HFFc6 (cell line): Measurements from ENCODE around the gene SUPV3L1. TPM values are rescaled to one million over a fixed set of nuclear protein-coding genes. Genes with fewer than 3 reads are reported as not detected.

Source experiments
- DNase-seq: peaks from one replicate; pipeline ENCODE4 v3.0.0-alpha.2; 2018
- H3K27ac Mint-ChIP-seq: 2 replicates; pipeline ENCODE4 v1.8.0; 2020; ENCODE audit warnings: mild to moderate bottlenecking, mixed read lengths
- H3K27me3 Mint-ChIP-seq: 2 replicates; pipeline ENCODE4 v1.8.0; 2021; ENCODE audit warnings: mild to moderate bottlenecking, moderate library complexity, mixed read lengths; ENCODE audit not compliant: insufficient read depth
- H3K36me3 Mint-ChIP-seq: 2 replicates; pipeline ENCODE4 v1.8.0; 2021; ENCODE audit warnings: low read depth, mixed read lengths
- H3K4me1 Mint-ChIP-seq: 2 replicates; pipeline ENCODE4 v1.8.0; 2020; ENCODE audit warnings: low read depth, mixed read lengths
- H3K4me3 Mint-ChIP-seq: 2 replicates; pipeline ENCODE4 v1.8.0; 2020; ENCODE audit warnings: mild to moderate bottlenecking, moderate library complexity, mixed read lengths
- H3K9me3 Mint-ChIP-seq: 2 replicates; pipeline ENCODE4 v1.8.0; 2020; ENCODE audit warnings: mild to moderate bottlenecking, mixed read lengths
- total RNA-seq, 6 experiments: library from RNA; stranded (reverse); fragmentation: NEBNext Ultra II Directional; extraction: Animal tissue kit (Norgen Biotek cat#: 25700); gene quantifications; 2 replicates in 1 of 6; 3 replicates in 5 of 6; pipeline ENCODE4 v1.2.3, GENCODE V29; 2021
- TF ChIP-seq, protein P1 (sequence below): fragments of 200-600 bp; sonication (generic); IDR thresholded peaks from 2 replicates; pipeline ENCODE4 v1.5.0; 2021; ENCODE audit warnings: antibody characterized with exemption, mild to moderate bottlenecking

Gene SUPV3L1
- total RNA-seq, 6 experiments from 2014 or later: 26.4 to 31.0 (median 28.9) TPM

DNA sequence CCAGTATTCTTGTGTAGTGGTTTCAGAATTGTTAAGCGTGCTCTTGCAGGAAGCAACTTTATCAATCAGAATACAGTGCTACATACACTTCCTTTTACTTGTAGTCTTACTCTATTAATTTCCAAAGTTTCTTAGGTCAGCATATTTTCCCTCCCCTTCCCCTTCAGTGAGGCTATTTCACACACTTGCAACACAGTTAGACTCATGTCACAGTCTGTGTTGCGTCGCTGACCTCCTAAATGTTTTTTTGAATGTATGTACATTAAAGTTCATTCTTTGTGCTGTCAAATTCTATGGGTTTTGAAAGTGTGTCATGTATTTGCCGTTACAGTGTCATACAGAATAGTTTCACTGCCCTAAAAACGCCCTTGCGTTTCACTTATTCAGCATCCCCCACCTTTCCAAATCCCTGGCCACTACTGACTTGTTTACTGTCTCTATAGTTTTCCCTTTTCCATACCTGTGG is 34.7 kb downstream of the SUPV3L1 start:
- H3K4me3 Mint-ChIP-seq: no peak overlapping the region
- no peaks in the 10 kb centered on the region for H3K36me3 Mint-ChIP-seq
- TF ChIP-seq, protein P1, sequence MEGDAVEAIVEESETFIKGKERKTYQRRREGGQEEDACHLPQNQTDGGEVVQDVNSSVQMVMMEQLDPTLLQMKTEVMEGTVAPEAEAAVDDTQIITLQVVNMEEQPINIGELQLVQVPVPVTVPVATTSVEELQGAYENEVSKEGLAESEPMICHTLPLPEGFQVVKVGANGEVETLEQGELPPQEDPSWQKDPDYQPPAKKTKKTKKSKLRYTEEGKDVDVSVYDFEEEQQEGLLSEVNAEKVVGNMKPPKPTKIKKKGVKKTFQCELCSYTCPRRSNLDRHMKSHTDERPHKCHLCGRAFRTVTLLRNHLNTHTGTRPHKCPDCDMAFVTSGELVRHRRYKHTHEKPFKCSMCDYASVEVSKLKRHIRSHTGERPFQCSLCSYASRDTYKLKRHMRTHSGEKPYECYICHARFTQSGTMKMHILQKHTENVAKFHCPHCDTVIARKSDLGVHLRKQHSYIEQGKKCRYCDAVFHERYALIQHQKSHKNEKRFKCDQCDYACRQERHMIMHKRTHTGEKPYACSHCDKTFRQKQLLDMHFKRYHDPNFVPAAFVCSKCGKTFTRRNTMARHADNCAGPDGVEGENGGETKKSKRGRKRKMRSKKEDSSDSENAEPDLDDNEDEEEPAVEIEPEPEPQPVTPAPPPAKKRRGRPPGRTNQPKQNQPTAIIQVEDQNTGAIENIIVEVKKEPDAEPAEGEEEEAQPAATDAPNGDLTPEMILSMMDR: no peak
- H3K27me3 Mint-ChIP-seq: no peaks in the 10 kb centered on the region
- no peaks in the 10 kb centered on the region for H3K9me3 Mint-ChIP-seq
- no peak overlapping the region for H3K27ac Mint-ChIP-seq
- H3K4me1 Mint-ChIP-seq: peaks cover 35% of the 10 kb centered on the region
- DNase-seq: no peak

DNA sequence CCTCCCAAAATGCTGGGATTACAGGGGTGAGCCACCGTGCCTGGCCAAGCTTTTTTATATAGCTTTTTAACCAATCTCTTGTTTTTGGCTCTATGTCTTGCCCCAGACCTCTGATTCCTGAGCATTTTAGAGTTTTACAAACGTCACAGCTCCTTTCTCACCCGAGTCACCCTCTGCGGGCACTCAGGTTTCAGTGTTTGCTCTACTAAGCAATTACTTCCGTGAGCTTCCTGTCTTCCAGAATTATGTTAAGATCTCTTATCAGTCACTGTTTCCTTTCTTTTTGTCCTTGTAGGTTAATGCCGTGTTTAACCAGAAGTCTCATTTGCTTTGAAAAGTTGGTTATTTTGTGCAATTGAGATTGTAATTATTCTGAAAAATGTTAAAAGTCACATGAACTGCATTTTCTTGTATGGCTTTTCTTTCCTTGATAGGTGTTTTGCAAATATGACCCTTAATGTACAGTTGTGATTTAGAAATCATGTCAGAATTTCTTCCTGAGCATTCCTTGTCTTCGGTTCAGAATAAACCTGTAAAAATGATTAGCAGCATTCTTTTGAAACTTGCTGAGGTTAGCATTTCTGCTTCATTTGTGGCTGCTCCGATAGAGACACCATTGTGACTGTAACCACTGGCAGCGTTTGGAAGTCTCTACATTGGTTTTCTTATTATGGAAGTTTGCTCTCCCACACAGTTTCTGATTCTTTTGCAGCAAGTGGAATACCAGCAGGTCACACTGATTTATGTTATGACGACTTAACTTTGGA is 35.6 kb downstream of the SUPV3L1 start:
- H3K36me3 Mint-ChIP-seq: no peaks in the 10 kb centered on the region
- peaks cover 37% of the 10 kb centered on the region for H3K4me1 Mint-ChIP-seq
- H3K4me3 Mint-ChIP-seq: peak overlapping the region; percentile 33

DNA sequence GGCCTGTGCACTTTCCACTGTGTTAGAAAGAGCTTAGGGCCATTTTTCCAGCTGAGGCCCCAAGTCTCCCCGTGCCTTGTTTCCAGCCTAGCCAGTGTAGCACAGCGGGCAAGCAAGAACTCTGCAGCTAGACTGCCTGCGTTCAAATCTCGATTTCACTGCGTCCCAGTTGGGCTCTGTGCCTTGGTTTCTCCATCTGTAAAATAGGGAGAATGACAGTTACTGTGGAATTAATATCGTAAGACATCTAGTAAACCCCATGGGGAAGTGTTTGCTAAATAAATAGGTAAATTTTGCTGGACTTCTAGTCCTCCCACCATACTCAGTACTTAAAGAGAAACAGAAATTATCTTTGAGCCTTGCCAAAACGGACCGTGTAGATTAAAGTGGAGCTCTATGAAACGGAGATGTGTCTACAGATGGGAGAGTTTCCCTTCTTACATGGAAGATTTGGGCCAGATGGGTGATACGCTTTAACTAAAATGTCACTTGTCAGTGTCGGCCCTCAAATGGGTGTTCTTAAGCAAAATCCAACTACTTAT is 36.6 kb downstream of the SUPV3L1 start:
- no peaks in the 10 kb centered on the region for H3K9me3 Mint-ChIP-seq
- no peak for DNase-seq
- H3K36me3 Mint-ChIP-seq: no peaks in the 10 kb centered on the region
- H3K4me1 Mint-ChIP-seq: peaks cover 40% of the 10 kb centered on the region
- TF ChIP-seq, protein P1: no peak
- no peak overlapping the region for H3K4me3 Mint-ChIP-seq
- no peak overlapping the region for H3K27ac Mint-ChIP-seq
- H3K27me3 Mint-ChIP-seq: no peaks in the 10 kb centered on the region

More for the DNA sequence above, 35.6 kb downstream of the SUPV3L1 start:
- TF ChIP-seq, protein P1: no peak
- no peaks in the 10 kb centered on the region for H3K27me3 Mint-ChIP-seq
- no peak for DNase-seq
- no peak overlapping the region; the same call in 1 of the 2 replicates for H3K27ac Mint-ChIP-seq
- no peaks in the 10 kb centered on the region for H3K9me3 Mint-ChIP-seq

DNA sequence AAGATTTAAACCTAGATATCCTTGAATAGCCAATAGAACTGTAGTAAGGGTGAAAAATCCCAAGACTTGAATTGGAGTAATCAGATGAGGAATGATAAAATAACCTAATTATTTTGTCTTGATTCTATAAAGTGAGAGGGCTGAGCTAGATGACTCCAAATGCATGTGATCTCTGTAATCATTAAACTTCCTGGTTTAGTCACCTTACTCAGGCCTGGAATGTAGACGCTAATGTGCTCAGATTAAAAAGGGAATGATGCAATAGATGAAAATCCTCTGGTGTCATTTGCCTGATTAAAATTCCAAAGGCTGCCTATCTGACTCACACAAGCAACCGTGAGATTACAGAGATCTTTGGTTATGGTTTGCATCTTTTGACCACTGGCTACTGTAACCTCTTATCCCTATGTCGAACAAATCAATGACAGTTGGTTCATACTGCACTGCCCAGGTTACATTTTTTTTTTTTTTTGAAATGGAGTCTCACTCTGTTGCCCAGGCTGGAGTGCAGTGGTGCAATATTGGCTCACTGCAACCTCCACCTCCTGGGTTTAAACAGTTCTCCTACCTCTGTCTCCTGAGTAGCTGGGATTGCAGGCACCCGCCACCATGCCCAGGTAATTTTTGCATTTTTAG is 37.2 kb downstream of the SUPV3L1 start:
- Mint-ChIP-seq H3K9me3 (no peaks in the 10 kb centered on the region), H3K27ac (peak overlapping the region; percentile 43; the same call in 1 of the 2 replicates), H3K27me3 (no peaks in the 10 kb centered on the region), H3K4me1 (peaks cover 45% of the 10 kb centered on the region), H3K36me3 (no peaks in the 10 kb centered on the region), H3K4me3 (no peak overlapping the region)
- TF ChIP-seq, protein P1: no peak
- peak; percentile 77 for DNase-seq

DNA sequence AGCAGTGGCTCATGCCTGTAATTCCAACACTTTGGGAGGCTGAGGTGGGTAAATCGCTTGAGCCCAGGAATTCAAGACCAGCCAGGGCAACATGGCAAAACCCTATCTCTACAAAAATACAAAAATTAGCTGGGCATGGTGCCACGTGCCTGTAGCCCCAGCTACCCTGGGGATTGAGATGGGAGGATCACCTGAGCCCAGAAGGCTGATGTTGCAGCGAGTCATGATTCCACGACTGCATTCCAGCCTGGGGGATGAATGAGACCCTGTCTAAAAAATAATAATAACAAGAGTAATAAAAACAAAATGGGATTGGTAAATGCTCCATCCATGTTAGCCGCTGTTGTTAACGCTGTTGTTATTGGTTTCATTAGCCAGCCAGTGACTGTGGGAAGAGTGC is 38.8 kb downstream of the SUPV3L1 start:
- Mint-ChIP-seq H3K36me3 (no peaks in the 10 kb centered on the region), H3K4me1 (peaks cover 55% of the 10 kb centered on the region), H3K27me3 (no peaks in the 10 kb centered on the region), H3K9me3 (no peaks in the 10 kb centered on the region), H3K4me3 (no peak overlapping the region), H3K27ac (no peak overlapping the region)
- TF ChIP-seq, protein P1: no peak
- no peak for DNase-seq
